HG02884 (cell line): Measurements from ENCODE around the gene MACF1.

ENCODE experiments used
- ATAC-seq: cut with Tn5 transposase; IDR thresholded peaks from one replicate; pipeline ENCODE4 v1.9.1; 2021; ENCODE audit warnings: mild to moderate bottlenecking, moderate library complexity; ENCODE audit not compliant: unreplicated experiment

Gene MACF1

GRCh38 chr1:39288735-39289465 is 84.4 kb downstream of the MACF1 start:
- ATAC-seq: no peak

GRCh38 chr1:39292401-39292800 is 87.9 kb downstream of the MACF1 start:
- ATAC-seq: no peak

DNA sequence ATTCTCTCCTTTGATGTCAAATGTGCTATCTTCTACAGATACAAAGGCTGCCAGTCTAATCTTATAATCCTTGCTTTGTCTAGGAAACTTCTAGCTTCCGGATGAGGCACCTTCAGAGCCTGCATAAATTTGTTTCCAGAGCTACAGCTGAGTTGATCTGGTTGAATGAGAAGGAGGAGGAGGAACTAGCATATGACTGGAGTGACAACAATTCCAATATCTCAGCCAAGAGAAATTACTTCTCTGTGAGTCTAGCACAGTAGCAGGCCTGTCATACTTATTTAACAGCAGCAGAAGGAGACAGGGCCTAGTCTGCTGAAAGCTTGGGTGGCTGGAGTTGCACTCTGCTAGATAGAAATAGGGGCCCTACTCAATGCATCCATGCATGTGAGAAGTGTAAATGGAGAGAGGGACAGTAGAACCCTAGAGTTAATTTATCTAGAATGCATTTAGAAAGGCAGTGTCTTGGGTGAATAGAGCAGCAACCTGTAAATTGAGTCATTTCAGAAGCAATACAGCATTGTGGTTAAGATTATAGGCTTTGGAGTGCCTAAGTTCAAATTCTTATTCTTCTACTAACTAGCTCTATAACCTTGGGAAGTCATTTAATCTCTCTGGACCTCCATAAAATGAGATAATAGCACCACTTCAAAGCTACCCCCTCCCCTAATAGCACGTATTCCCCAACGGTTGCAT is 89.0 kb downstream of the MACF1 start:
- ATAC-seq: no peak

DNA sequence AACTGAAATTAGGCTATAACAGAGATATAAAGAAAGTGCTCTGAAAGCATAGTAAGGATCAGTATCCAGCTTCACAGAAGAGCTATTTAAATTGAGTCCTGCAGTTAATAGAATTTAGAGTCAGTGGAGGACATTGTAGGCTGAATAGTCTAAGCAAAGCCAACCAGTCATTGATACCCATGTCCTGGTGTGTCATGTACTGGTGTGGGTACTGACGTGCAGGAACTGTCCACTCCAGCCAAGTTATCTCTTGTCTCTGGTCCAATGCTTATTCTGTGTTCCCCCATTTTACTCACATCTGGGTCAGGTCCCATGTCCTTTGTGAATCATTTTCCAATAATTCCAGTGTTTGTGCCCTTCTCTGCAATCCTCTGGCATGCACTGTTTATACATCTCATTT is 90.0 kb downstream of the MACF1 start:
- no peak for ATAC-seq

- no peak for ATAC-seq
Measured at GRCh38 chr1:39295901-39296300, 91.4 kb downstream of the MACF1 start.

- ATAC-seq: no peak
Measured at GRCh38 chr1:39297551-39297950, 93.1 kb downstream of the MACF1 start.

- ATAC-seq: no peak
Measured at GRCh38 chr1:39301606-39302005, 97.1 kb downstream of the MACF1 start.

GRCh38 chr1:39305555-39305954 is 101.1 kb downstream of the MACF1 start:
- no peak for ATAC-seq

DNA sequence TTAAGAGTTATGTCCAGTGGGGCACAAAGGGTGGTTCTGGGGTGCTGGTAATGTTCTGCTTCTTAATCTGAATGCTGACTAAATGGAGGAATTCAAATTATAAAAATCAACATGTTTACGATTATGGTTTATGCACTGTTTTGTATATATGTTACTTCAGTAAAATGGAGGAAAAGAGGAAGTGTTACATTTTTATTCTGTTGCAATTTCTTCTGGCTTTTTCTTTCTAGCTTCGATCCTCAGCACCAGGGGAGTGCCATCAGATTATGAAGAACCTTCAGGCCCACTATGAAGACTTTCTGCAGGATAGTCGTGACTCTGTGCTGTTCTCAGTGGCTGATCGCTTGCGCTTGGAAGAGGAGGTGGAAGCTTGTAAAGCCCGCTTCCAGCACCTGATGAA is 105.5 kb downstream of the MACF1 start:
- ATAC-seq: no peak

DNA sequence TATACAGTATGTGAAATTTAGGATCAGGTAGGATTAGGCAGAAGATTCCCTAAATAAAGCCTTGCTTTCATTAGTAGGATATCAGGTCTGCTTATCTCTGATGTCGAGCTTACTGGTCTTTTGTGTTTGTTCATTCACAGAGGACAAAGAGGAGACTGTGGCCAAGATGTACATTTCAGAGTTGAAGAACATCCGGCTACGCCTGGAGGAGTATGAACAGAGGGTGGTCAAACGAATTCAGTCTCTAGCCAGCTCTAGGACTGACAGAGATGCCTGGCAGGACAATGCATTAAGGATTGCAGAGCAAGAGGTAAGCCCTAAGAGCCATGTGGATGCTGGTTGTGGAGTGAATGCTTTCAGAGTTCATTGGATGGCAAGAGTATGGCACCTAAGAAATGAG is 106.2 kb downstream of the MACF1 start:
- ATAC-seq: no peak

DNA sequence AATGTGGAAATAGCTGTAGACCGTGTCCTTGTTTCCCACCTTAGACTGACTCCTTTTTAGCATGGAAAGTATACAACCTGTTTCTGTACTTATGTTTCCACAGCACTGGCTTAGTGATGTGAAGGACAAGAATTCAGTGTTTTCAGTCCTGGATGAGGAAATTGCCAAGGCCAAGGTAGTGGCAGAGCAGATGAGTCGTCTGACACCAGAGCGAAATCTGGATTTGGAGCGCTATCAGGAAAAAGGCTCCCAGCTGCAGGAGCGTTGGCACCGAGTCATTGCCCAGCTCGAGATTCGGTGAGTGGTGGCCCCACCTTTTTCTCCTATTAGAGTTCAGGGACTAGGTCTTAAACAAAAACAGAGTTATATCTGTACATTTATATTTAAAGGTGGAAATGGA is 112.6 kb downstream of the MACF1 start:
- no peak for ATAC-seq

- no peak for ATAC-seq
Measured at GRCh38 chr1:39317910-39318633, 113.6 kb downstream of the MACF1 start.

DNA sequence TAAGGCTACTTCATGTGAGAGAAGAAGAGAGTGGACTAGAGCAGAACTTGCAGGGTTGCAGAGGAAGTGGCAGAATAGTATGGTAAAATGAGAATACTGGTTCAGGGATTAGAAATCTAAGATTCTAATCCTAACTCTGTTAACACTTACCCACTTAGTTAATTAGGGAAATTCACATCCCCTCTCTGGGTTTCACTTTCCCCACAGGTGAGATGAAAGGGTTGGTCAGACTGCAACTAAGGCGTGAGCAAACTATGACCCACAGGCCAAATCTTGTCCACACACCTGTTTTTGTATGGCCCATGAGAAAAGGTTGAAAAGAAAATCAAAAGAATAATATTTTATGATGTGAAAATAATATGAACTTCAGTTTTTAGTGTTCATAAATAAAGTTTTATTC is 117.5 kb downstream of the MACF1 start:
- no peak for ATAC-seq

GRCh38 chr1:39322431-39322830 is 117.9 kb downstream of the MACF1 start:
- ATAC-seq: no peak

- no peak for ATAC-seq
Measured at GRCh38 chr1:39324888-39325287, 120.4 kb downstream of the MACF1 start.

DNA sequence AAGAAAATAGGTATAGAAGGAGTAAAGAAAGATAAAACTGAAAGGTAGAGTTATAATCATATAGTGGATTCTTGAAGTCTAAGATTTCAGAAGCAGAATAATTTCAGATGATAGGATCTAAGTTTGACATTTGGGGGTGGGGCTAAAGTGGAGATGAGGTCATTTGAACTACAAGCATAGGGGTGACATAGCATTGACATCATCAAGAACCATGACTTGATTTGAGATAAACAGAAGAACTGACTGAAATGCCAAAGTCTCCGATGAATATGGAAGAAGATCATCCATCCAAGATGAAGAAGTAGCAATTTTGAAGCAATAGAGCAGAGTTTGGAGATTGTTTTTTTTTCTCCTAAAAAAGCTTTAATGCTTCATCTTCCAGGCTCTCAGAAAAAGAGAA is 122.3 kb downstream of the MACF1 start:
- no peak for ATAC-seq

DNA sequence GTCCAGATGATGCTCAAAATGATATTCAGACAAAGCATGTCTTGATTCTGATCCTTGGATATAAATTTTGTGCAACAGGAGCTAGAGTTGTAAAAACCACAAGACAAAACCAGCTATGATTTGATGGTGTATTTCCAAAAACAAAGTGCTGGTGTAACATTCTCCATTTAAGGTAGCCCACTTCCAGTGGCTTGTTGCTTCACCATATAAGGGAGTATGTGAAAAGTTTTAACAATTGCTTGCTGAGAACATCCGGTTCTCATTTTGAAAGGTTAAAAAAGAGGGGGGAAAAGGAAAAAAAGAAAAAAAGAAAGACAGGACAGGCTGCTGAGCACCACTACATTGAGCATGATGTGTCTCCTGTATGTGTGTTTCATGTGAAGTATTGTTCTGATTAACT is 123.6 kb downstream of the MACF1 start:
- no peak for ATAC-seq

DNA sequence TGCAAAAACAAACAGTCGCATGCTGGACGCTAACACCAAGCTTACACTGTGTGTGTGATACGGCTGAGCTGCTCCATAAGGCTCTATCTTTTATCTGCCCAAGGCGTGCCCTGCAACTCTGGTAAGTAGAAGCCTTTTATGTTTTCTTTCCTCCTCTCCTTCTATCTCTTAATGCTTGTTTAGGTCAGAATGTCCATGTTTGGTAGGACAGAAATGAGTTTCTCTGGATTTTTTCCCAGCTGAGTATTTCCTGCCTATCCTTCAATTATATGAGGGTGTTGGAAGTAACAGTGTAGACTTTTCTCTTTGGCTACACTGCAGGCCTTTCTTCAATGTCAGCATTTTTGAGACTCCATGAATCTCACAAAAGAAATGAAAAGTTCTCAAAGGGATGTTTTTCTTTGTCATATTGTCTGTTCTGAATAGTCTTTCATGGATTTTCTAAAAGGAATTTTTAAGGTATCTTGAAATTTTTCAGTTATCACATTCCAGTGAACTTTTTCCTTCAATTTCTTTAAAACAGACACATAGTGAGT is 124.2 kb downstream of the MACF1 start:
- ATAC-seq: no peak

GRCh38 chr1:39331647-39332046 is 127.2 kb downstream of the MACF1 start:
- ATAC-seq: no peak

GRCh38 chr1:39332291-39332690 is 127.8 kb downstream of the MACF1 start:
- ATAC-seq: no peak

DNA sequence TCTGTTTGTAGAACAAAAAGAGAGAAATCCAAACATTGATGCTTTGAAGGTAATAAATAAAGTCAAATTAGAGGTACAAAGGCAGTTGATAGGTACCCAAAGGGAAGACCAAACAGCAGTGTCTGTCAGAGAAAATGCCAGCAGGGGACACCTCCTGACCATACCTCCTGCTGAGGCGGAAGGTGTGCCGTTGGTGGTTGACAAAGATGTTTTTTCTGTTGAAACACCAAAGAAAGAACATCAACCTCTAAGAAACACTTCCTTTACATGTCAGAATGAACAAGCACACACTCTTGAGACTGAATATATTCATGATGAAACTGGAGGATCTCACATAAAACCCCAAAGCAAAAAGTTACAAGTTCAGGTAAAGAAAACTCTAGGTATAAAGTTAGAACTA is 128.3 kb downstream of the MACF1 start:
- ATAC-seq: no peak

DNA sequence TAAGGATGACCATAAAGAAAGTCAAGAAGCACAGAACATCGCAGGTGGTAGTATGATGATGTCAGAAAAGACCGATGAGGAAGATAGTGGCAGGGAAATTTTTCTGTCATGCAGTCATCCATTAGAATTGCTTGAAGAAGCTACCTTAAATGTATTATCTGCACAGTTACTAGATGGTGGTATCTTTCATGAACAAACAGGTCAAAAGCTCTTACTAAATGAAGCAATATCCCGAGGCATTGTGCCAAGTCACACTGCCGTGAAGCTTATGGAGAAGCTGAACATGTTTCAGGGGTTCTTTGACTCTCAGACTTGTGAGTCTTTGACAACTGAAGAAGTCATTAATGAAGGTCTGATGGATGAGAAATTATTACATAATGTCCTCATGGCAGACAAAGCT is 128.8 kb downstream of the MACF1 start:
- ATAC-seq: no peak
